GM18499 (cell line): Measurements from ENCODE around the gene OPRL1.

Experiments used
- ATAC-seq: cut with Tn5 transposase; IDR thresholded peaks from one replicate; pipeline ENCODE4 v1.9.1; 2021; ENCODE audit warnings: moderate number of reproducible peaks; ENCODE audit not compliant: insufficient read depth, unreplicated experiment

OPRL1 gene

DNA sequence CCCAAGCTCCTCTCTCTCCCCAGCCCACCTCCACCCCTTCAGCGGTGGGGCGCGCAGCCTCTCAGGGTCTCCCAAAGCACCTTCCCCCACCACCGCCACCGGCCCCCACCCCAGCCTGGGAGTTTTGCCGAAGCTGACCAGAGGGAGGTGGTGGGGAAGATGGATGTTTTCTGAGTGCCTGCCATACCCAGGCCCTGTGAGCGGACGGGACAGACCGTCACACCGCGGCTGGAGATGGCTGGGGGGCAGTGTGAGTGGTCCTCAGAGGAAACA is 38.2 kb upstream of the OPRL1 start:
- no peak for ATAC-seq

DNA sequence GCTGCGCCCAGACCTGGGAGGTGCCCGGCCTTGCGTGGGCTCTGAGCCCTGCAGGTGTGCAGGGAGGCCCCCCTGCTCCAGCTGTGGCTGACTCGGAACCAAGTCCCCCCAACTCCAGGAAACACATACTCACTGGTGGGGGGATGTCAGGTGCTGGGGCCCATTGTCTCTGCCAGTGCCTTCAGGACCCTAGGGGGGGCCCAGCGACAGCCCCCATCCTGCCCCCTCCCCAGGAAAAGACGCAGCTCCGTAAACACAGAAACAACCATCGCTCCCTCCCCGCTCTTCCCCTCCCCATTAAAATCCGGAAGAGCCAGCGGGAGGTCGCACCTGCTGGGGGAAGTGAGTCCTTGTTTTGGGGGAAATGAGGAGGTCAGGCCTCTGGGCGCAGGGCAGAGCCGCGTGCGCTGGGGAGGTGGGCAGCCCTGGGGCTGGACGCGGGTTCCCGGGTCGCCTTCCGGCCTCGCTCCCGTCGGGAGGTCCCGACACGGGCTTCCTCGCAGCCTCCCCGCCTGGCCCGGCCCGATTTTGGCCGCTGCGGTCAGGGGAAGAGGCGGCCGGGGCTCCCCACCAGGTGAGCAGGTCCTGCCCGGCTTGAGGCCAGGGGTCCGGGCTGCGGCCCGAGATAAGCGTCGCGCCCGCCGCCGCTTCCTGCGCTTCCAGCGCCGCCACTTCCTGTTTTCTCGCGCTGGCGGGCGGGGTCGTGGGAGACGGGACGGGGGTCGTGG is 37.7 kb upstream of the OPRL1 start:
- ATAC-seq, result no peak

DNA sequence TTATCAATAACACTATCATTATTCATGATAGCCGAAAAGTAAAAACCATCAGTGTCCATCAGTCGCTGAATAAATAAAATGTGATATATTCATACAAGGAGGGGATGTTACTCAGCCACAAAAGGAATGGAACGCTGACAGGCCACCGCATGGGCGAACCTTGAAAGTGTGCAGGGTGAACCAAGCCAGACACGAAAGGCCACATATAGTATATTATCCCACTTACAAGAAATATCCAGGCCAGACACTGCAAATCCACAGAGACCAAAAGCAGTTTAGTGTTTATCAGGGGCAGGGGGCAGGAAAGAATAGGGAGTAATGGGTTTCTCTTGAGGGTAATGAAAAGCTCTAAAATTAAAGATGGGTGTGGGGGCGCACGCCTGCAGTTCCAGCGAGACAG is 36.1 kb upstream of the OPRL1 start:
- ATAC-seq, result no peak

DNA sequence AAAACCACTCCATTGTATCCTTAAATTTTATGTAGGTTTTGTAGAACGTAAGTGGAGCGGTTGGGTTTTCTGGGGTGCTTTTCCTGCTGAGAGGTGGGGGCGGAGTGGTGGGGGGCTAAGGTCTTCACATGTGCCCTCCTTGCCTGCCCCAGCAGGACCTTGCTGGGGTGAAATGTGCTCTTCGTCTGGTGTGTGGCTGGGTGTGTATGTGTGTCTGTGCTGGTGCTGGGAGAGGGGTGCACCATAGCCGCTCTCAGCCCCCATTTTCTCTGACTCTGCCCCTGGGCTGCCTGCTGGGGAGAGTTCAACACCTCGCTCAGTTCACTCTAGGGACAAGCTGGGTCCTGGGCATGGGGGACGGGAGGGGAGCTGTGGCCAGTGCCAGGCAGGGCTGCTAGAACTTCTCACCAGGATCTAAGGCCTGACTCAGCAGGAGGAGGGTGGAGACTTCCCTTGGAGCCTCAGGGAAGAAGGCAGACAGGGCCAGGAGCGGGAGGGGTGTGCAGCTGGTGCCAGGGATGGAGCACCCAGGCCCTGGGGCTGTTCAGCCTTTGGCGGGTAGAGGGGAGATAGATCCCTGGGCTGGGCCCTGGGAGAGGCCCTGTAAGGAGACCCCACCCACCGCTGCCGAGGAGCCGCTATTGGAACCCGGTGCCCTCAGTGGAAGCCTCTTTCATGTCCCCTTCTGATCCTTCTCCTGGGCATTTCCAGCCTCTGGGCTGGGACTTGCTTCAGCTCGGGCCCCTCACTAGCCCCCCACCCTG is 35.2 kb upstream of the OPRL1 start:
- no peak for ATAC-seq

DNA sequence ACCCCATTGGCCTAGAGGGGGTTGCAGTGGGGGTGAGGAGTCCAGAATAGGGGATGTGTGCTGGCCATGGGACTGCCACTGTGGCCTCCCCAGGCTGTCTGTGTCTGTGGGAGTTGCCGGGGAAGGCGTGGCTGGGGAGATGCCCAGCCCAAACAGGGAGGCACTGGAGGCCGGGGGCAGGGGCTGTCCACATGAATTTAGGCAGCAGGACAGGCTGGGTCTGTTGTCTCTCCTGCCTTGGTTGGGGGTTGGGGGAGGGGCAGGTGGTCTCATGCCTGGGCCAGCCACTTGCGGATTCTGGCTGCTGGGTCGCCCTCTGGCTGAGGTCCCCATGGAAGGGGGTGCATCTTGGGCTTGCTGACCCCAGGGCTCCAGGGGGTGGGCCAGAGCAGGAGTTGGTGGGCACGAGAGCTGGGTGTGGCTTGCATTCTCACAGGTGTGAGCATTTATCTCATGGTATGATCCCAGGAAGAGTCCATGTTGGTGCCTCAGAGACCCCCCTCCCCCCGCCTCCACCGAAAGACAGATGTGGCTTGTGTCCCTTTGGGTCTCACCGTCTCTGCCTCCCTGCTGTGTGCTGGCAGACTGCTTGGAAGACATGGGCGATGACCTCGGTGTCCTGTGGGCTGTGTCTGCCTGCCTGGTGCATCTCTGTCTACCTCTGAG is 34.4 kb upstream of the OPRL1 start:
- no peak for ATAC-seq

DNA sequence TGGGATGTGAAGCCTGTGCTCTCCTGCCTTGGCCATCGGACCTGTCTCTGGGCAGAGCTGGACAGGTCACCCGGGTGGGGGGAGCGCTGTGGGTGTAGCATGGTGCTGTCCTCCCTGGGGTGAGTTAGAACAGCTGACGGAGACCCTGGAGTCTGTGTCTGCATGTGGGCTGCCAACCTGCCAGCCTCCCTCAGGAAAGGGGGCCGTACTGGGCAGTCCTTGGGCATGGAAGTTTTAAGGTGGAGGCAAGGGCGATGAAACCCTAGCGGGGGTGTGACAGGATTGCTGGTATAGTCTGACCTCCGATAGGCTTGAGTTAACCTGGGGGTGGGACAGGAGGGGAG is 32.9 kb upstream of the OPRL1 start:
- no peak for ATAC-seq

DNA sequence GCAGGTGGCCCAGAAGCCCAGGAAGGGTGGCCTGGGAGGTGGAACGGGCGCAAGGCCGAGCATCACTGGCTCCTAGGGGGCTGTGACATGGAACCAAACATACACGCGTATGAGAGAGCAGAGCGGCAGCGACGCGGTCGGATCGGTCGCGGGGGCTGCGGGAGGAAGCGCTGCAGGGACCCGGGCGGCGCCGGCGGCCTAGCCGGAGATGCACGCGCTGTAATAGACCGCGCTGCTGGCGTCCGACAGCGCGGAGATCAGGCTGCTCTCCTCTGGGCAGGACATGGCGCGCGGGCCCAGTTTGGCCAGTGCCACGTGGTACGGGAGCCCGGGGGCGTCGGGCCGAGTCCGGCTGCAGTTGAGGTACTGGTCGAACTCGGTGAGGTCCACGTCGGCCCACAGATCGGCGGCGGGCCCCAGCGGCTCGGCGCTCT is 31.9 kb upstream of the OPRL1 start:
- no peak for ATAC-seq

DNA sequence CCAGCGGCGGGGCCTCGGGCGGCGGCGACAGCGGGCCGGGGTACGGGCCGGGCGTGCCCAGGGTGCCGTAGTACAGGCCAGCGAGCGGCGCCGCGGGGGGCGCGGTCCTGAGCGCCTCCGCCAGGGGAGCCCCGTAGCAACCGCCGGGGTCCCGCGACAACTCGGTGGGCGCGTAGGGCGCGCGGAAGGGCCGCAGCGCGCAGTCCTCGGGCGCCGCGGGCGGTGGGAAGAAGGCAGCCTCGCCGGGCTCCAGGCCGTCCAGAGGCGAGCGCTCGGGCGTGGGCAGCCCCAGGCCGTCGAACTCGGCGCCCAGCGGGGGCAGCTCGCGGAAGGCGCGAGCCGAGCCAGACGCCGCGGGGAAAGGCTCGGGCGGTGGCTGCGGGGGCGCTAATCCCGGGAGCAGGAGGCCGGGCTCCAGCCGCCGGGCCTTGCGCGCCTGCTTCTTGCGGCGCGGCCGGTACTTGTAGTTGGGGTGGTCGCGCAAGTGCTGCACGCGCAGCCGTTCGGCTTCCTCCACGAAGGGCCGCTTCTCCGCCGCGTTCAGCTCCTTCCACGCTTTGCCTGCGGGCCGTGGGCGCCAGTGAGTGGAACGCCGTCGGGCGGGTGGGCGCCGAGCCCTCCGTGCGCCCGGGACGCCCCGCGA is 31.4 kb upstream of the OPRL1 start:
- no peak for ATAC-seq

DNA sequence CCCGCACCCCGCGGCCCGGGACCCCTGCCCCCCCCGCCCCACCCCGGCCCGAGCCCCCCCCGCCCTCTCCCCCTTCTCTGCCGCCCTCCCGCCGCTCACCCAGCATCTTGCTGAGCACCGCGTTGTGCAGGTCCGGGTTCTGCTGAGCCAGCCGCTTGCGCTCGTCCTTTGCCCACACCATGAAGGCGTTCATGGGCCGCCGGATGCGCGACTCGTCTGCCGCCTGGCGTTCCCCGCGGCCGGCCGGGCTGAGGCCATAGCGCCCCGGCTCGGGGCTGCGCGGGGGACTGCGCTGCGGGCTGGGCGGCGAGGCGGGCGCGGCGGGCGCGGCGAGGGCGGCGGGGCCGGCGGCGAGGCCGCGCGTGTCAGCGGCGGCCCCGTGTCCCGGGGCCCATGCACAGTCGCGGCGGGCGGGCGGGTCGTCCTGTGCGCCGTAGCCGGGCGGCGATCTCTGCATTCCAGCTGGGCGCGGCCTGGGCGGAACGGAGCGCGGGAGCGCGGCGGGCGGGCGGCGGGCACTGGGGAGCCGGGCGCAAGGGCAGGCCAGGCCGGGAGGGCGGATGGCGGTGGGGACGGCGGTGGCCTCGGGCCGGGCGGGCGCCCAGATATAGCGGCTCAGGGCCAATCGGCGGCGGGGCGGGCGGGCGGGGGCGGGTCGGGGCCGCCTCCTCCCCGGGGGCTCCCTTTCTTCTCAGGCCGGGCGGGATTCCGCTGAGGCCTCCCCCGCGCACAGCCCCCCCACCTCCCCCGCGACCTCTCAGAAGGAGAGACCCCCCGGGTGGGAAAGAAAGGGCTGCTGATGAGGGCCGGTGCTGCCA is 30.6 kb upstream of the OPRL1 start, which contains the start of gene SOX18:
Gene SOX18, minus strand, starts transcription at position 580 of the 818 bp plus-strand sequence. Its CDS starts 123 bp downstream, at position 457.
- no peak for ATAC-seq

DNA sequence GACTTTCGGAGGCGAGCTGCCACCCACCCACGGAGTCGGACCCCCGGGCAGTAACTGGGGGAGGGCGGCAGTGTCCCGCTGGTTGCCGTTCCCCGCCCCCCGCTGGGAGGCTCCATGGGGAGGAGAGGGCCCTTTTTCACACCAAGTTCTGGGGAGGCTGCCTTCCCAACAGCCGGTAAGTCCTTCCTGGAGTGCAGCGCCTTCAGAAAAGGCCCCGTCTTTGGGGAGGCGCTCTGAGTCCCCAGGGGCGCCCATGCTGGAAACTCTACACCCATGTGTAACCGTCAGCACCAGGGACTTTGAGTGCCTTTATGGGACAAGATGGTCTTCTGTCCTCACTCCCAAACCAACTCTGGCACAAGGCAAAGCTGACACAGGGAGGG is 30.0 kb upstream of the OPRL1 start:
- ATAC-seq, result no peak

DNA sequence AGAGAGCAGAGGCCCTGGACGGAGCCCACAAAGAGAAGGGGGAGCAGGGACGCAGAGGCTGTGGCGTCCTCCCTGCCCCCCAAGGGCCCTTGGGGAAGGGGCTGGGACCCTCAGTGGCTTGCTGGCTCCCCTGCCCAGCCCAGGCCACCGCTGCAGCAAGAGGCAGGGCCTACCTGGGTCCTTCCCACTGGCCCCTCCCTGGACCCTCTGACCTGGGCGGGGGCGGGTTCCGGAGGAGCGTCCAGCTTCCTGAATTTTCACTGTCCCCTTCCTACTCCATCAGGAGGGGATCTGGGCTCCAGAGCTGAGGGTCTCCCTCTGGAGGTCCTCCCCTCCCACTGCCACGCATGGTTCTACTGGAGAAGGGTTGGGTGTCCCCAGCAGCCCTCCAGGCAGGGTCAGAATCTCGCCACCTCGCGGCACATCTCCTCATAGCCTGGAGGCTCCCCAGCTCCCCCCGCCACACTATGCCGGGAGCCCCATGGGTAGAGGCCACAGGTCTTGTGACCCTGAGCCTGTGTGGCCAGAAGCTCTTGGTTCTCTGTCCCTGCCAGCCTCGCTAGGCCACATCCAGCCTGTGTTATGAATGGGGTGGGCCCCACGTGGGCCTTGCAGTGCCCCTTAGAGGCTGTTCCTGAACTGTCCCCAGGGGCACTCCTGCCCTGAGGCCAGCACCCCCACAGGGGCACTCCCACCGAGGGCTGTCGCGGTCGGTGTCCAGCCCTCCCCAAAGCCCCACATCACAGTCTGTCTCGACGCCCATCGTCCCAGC is 29.4 kb upstream of the OPRL1 start:
- ATAC-seq, result no peak

DNA sequence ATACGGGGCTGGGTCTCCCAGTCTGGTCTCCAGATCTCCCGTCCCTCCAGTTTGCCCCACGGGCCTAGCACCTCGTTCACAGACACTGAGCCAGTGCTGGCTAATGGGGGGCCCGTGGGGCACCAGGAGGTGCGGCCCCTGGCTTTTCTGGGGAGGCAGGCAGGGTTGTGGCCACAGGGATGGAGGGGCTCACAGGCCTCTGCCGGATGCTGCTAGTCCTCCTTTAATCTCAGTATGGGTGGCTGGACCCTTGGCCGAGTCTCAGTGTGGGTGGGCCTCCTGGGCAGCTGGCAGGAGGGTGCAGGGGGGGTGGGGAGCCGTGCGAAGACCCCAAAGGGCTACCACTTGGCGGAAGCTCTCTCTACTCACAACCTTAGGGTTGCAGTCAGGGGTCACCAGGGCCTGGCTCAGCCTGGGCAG is 28.8 kb upstream of the OPRL1 start:
- ATAC-seq, result no peak

DNA sequence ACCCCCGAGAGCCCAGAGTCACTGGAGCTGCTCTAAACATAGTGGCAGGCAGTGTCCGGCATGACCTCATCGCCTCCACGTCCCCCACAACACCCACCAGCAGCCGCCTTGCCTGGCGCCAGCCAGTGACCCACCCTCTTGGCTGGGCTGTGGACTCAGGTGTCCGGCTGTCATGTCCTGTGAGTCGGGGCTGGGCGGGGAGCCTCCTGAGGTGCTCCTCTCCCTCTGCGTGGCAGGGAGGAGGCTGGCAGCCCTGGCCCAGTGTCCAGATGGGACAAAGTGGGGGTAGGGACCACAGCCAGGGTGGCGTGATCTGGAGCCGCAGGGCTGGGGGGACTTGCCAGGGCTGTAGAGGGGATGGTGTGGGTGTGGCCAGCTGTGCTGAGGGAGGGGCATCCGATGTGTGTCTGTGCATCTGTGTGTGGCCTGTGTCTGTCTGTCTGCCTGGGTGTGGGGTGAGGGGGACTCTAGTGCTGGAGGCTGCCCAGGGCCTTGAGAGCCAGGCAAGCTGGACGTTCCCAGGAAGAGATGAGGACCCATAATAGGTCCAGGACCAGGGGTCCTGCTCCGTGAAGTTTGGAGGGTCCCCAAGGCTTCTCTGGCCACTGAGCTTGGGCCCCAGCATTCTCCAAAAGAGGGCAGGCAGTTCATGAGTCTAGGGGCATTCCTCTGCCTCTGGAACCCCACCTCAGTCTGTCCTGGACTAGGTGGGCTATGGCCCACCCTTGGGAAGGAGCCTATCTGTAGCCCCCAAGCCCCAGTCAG is 28.1 kb upstream of the OPRL1 start:
- ATAC-seq, result no peak

DNA sequence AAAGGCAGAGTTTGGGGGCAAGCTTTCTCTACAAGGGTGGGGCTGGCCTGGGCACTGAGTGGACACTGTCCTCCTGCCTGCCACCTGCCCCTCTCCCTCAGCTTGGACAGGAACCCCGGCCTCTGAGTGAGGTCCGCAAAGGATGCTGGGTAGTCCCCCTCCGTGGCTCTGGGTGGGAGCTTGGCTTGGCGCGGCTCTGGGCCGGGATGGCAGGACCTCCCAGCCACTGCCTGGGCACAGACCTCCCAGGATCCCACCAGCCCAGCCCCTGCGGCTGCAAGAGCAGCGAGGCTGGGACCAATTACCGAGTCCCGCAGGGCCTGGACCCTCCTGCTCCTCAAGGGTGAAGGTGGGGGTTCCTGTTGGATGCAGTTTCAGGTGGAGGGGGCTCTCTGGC is 27.6 kb upstream of the OPRL1 start:
- no peak for ATAC-seq

DNA sequence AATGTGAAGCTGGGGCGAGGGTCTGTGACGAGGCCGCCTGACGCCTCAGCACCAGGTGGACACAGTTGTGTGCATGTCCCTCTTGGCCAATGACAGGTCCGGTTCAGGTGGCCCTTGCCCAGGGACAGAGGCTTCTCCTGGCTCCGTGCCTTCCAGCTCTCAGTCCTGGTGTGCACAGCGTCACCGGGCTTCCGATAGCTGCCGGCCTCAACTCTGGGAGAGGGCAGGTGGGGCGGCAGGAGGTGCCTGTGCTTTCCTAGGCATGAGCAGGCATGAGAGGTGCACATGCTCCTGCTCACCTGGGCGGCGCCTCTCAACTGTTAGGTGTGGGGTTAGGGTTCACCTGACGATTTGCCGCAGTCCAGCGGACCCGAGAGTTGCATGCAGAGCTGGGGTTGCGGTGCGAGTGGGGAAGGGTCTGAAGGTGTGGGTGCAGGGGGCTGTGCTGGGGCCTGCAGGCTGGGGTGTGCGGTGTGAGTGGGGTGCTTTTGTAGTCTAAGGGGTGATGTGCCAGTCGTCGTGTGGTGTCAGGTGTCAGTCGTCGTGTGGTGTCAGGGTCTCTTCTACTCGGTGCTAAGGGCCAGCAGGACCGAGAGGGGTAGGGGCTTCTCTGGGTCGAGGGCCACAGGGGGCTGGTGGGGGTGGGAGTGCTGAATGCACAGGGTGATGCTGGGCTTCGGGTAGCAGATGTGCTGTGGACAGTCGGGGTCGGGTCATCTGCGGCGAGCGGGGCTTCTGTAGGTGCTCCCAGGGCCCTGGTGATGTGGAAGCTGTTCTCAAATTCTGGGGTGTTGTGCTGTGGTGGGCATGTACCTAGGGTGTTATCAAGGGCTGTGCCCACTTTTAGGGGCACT is 26.7 kb upstream of the OPRL1 start:
- ATAC-seq, result no peak

DNA sequence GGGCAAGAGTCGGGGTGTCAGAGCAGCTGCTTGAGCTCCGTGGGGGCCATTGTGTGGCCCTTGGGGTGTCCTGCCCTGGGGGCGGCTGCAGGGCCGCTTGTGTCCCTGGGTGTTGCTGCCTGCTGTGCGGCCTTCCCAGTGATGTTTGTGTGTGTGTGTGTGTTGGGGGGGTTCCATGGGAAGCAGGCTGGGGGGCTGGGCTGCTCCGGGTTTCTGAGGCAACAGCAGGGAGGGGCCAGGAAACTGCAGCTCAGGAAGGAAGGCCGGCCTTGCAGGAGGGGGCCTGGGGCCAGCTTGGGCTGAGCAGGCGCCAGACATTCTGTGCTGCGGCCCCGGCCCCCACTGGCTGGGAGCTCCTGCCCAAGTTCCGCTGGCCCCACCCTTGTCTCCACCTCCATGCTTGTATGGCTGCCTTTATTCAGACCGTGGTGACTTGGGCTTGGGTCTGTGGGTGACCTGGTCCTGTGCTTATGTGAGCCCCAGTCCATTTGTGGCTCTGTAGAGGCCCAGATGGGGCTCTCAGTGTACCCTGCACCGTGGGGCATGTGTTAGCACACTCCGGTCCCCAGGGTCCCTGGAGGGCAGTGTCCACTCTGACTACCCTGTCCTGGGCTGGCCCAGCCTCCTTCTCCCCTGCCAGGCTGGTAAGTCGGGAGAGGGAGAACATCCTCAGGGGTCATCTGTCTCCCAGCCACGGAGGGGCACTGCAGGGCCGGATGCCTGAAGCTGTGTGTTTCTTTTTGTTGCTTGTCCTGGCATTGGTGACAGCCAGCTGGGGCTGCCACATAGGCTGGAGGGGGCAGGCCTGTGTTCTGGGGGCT is 25.8 kb upstream of the OPRL1 start:
- no peak for ATAC-seq

DNA sequence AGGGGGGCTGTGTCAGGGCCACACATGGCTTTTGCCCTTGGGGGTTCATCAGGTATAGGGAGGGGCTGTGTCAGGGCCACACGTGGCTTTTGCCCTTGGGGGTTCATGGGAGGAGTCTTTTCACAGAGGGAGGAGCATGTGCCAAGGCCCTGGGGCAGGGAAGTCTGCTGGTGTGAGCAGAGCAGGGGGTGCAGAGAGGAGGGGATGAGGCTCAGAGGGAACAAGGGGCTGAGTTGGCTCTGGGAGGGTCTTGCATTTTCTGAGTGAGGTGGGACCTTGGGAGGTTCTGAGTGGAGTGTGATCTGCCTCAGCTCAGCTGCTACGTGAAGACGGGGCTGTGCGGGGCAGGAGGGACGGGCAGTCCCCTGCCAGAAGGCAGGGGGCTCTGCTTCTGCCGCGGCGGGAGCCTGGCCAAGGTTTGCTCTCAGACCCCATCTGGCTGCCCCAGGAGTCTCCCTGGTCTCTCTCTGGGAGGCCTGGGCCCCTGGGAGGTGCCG is 24.4 kb upstream of the OPRL1 start:
- no peak for ATAC-seq
